Prostate gland (tissue), 2 donors: ENCODE data around the gene ITPKA.

Experiments
- POLR2A ChIP-seq: fragments of 450-650 bp; IDR thresholded peaks from one replicate; pipeline ENCODE4 v1.6.1; 2016; ENCODE audit warnings: antibody characterized with exemption, mild to moderate bottlenecking
- POLR2AphosphoS5 ChIP-seq: sonication (generic); formaldehyde crosslinking; IDR thresholded peaks from one replicate; pipeline ENCODE4 v1.6.1; 2017; ENCODE audit warnings: antibody characterized with exemption
- TF ChIP-seq, protein P1 (sequence below), 4 experiments: fragments of 200-600 bp in 2 of 4; fragments of 450-650 bp in 2 of 4; sonication (generic) in 2 of 4; IDR thresholded peaks; 1 replicate in 3 of 4; 2 replicates in 1 of 4; pipeline ENCODE4 v1.5.1; 2016 to 2019; ENCODE audit warnings: antibody characterized with exemption in 4 of 4, mild to moderate bottlenecking in 2 of 4, moderate library complexity in 2 of 4

GRCh38 chr15:41476416-41477048, 17.1 kb upstream of the ITPKA start:
- no peak for TF ChIP-seq POLR2AphosphoS5
- TF ChIP-seq, protein P1, sequence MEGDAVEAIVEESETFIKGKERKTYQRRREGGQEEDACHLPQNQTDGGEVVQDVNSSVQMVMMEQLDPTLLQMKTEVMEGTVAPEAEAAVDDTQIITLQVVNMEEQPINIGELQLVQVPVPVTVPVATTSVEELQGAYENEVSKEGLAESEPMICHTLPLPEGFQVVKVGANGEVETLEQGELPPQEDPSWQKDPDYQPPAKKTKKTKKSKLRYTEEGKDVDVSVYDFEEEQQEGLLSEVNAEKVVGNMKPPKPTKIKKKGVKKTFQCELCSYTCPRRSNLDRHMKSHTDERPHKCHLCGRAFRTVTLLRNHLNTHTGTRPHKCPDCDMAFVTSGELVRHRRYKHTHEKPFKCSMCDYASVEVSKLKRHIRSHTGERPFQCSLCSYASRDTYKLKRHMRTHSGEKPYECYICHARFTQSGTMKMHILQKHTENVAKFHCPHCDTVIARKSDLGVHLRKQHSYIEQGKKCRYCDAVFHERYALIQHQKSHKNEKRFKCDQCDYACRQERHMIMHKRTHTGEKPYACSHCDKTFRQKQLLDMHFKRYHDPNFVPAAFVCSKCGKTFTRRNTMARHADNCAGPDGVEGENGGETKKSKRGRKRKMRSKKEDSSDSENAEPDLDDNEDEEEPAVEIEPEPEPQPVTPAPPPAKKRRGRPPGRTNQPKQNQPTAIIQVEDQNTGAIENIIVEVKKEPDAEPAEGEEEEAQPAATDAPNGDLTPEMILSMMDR (IDR thresholded peaks at IDR 0.05), result no peak
- no peak for TF ChIP-seq POLR2A
